IPS DF 6.9 (cell line): ENCODE data around the gene L1CAM.

Source experiments
- DNase-seq: peaks from one replicate; pipeline ENCODE4 v3.0.0-alpha.2; 2013; ENCODE audit warnings: low read depth, low spot score
- H3K27ac ChIP-seq: one replicate; pipeline ENCODE4 v1.5.1; 2013; ENCODE audit warnings: low read length, control low read depth
- H3K27me3 ChIP-seq: 2 replicates; pipeline ENCODE4 v1.6.1; 2013; ENCODE audit warnings: mild to moderate bottlenecking, low read length; ENCODE audit not compliant: control insufficient read depth, insufficient read depth
- H3K36me3 ChIP-seq: 2 replicates; pipeline ENCODE4 v1.6.1; 2013; ENCODE audit warnings: low read length; ENCODE audit not compliant: control insufficient read depth, insufficient read depth
- H3K4me1 ChIP-seq: 2 replicates; pipeline ENCODE4 v1.6.1; 2013; ENCODE audit warnings: low read length; ENCODE audit not compliant: control insufficient read depth, insufficient read depth
- H3K4me3 ChIP-seq: 2 replicates; pipeline ENCODE4 v1.5.1; 2013; ENCODE audit warnings: mild to moderate bottlenecking, low read length
- H3K9me3 ChIP-seq: 2 replicates; pipeline ENCODE4 v1.6.1; 2013; ENCODE audit warnings: low read length, inconsistent platforms; ENCODE audit not compliant: control insufficient read depth, insufficient read depth
- WGBS: extraction: QIAGEN DNeasy Blood & Tissue Kit; methylation state at CpG from one replicate; pipeline ENCODE4 v1.1.7; 2013; ENCODE audit warnings: mixed read lengths, missing lambda C conversion rate; ENCODE audit not compliant: insufficient read length, insufficient coverage; 5-methylcytosine and 5-hydroxymethylcytosine counted together

The L1CAM gene

GRCh38 chrX:153875391-153876111 lies 10.4 kb downstream of the L1CAM start:
- no peak for DNase-seq
- Histone ChIP-seq H3K9me3 (no peaks in the 10 kb centered on the region), H3K4me3 (no peak overlapping the region), H3K27me3 (no peaks in the 10 kb centered on the region), H3K27ac (no peak overlapping the region), H3K4me1 (peaks cover 12% of the 10 kb centered on the region), H3K36me3 (no peaks in the 10 kb centered on the region)
- WGBS = no CpG with 5 or more reads among the region's 42 CpGs

GRCh38 chrX:153874366-153875125 lies 11.4 kb downstream of the L1CAM start:
- H3K9me3 ChIP-seq = no peaks in the 10 kb centered on the region
- no CpG with 5 or more reads among the region's 13 CpGs for WGBS

GRCh38 chrX:153874085-153874365 lies 11.9 kb downstream of the L1CAM start:
- Histone ChIP-seq H3K9me3 (no peaks in the 10 kb centered on the region), H3K4me3 (no peak overlapping the region), H3K36me3 (no peaks in the 10 kb centered on the region; the same call in 1 of the 2 replicates), H3K27me3 (no peaks in the 10 kb centered on the region), H3K4me1 (peaks cover 4% of the 10 kb centered on the region; the same call in 1 of the 2 replicates), H3K27ac (no peak overlapping the region)
- DNase-seq = no peak
- WGBS = no CpG with 5 or more reads among the region's 3 CpGs

More at GRCh38 chrX:153874366-153875125, 11.4 kb downstream of the L1CAM start:
- H3K27me3 ChIP-seq = no peaks in the 10 kb centered on the region
- H3K36me3 ChIP-seq = no peaks in the 10 kb centered on the region; the same call in 1 of the 2 replicates
- H3K4me1 ChIP-seq = peaks cover 6% of the 10 kb centered on the region; the same call in 1 of the 2 replicates
- no peak overlapping the region for H3K4me3 ChIP-seq
- no peak for DNase-seq
- H3K27ac ChIP-seq = no peak overlapping the region

GRCh38 chrX:153873282-153874084 lies 12.5 kb downstream of the L1CAM start:
- no peak overlapping the region for H3K4me3 ChIP-seq
- H3K9me3 ChIP-seq = no peaks in the 10 kb centered on the region
- no peaks in the 10 kb centered on the region; the same call in 1 of the 2 replicates for H3K36me3 ChIP-seq
- no peak overlapping the region for H3K27ac ChIP-seq
- peaks cover 4% of the 10 kb centered on the region; the same call in 1 of the 2 replicates for H3K4me1 ChIP-seq
- no CpG with 5 or more reads among the region's 7 CpGs for WGBS
- H3K27me3 ChIP-seq = no peaks in the 10 kb centered on the region
- no peak for DNase-seq

GRCh38 chrX:153871946-153872878 lies 13.8 kb downstream of the L1CAM start:
- H3K9me3 ChIP-seq = no peaks in the 10 kb centered on the region
- WGBS = no CpG with 5 or more reads among the region's 29 CpGs

GRCh38 chrX:153871451-153871850 lies 14.5 kb downstream of the L1CAM start:
- Histone ChIP-seq H3K27me3 (no peaks in the 10 kb centered on the region), H3K36me3 (peaks cover 3% of the 10 kb centered on the region), H3K27ac (no peak overlapping the region), H3K4me1 (peaks cover 4% of the 10 kb centered on the region; the same call in 1 of the 2 replicates), H3K9me3 (no peaks in the 10 kb centered on the region), H3K4me3 (no peak overlapping the region)
- no CpG with 5 or more reads among the region's 6 CpGs for WGBS
- no peak for DNase-seq

More at GRCh38 chrX:153871946-153872878, 13.8 kb downstream of the L1CAM start:
- no peak for DNase-seq
- Histone ChIP-seq H3K36me3 (peaks cover 3% of the 10 kb centered on the region), H3K4me3 (no peak overlapping the region), H3K27ac (no peak overlapping the region), H3K4me1 (peaks cover 4% of the 10 kb centered on the region; the same call in 1 of the 2 replicates), H3K27me3 (no peaks in the 10 kb centered on the region)

GRCh38 chrX:153870791-153871360 lies 15.1 kb downstream of the L1CAM start:
- H3K27ac ChIP-seq = no peak overlapping the region
- H3K4me1 ChIP-seq = peaks cover 1% of the 10 kb centered on the region; the same call in 1 of the 2 replicates
- DNase-seq = no peak
- no CpG with 5 or more reads among the region's 21 CpGs for WGBS
- no peaks in the 10 kb centered on the region for H3K9me3 ChIP-seq
- H3K27me3 ChIP-seq = no peaks in the 10 kb centered on the region
- H3K4me3 ChIP-seq = no peak overlapping the region
- peaks cover 3% of the 10 kb centered on the region for H3K36me3 ChIP-seq

GRCh38 chrX:153870288-153870690 lies 15.7 kb downstream of the L1CAM start:
- H3K4me3 ChIP-seq = no peak overlapping the region
- DNase-seq = no peak
- H3K36me3 ChIP-seq = peaks cover 4% of the 10 kb centered on the region
- no peaks in the 10 kb centered on the region; the same call in 1 of the 2 replicates for H3K4me1 ChIP-seq
- no peaks in the 10 kb centered on the region for H3K27me3 ChIP-seq
- WGBS = no CpG with 5 or more reads among the region's 11 CpGs
- no peaks in the 10 kb centered on the region for H3K9me3 ChIP-seq
- H3K27ac ChIP-seq = no peak overlapping the region

GRCh38 chrX:153869473-153870287 lies 16.3 kb downstream of the L1CAM start:
- H3K27me3 ChIP-seq = no peaks in the 10 kb centered on the region
- DNase-seq = no peak
- H3K27ac ChIP-seq = no peak overlapping the region
- H3K4me1 ChIP-seq = no peaks in the 10 kb centered on the region; the same call in 1 of the 2 replicates
- H3K36me3 ChIP-seq = peaks cover 7% of the 10 kb centered on the region
- no peaks in the 10 kb centered on the region for H3K9me3 ChIP-seq
- no peak overlapping the region for H3K4me3 ChIP-seq
- WGBS = no CpG with 5 or more reads among the region's 31 CpGs
